ENCODE results near the gene IGF2R.

DNA sequence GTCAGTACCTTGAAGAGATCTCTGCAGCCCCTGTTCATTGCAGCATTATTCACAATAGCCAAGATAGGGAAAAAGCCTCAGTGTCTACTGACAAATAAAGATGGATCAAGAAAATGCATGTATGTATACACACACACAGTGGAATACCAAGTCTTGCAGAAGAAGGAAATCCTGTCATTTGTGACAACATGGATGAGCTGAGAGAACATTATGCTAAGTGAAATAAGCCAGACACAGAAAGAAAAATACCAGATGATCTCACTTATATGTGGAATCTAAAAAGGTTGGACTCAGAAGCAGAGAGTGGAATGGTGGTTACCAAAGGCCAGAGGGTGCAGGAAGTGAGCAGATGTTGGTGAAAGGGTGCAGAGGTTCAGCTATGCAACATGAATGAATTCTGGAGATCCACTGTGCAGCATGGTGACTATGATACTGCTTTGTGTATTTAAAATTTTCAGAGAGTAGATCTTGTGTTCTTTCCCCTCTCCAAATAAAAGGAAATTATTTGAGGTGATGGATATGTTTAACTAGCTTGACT, 141.8 kb downstream of the IGF2R start:
- TF ChIP-seq YY1 (IDR thresholded peaks at IDR 0.05; ENCODE audit: low read depth): no peak
- TF ChIP-seq NFIC (IDR thresholded peaks at IDR 0.05): no peak
- no peak for TF ChIP-seq EP300 (IDR thresholded peaks at IDR 0.05; ENCODE audit: borderline replicate concordance)

All from Ishikawa (cell line).